ENCODE results near the gene TIMM17A. TPM values are rescaled to one million over a fixed set of nuclear protein-coding genes. Genes with fewer than 3 reads are reported as not detected.

Gene TIMM17A
- total and polyA plus RNA-seq, 2 of the 4 experiments (the other 2 are of a cell fraction) = 80.4 to 87.3 TPM

- H3K9me3 ChIP-seq (ENCODE audit: control insufficient read depth, insufficient read depth, low read length) = no peaks in the 10 kb centered on the region
- in situ Hi-C loops (cut with MboI; ENCODE audit: low sequenced_read_pairs) = no loop called here
- no peak overlapping the region for H3K56ac ChIP-seq (ENCODE audit: extremely low read depth, insufficient read depth, low read length)
- H3K4me3 ChIP-seq (ENCODE audit: insufficient read depth, low read depth, low read length) = no peak overlapping the region
- H3K9me1 ChIP-seq (ENCODE audit: insufficient read depth, low read length) = no peaks in the 10 kb centered on the region; the same call in 1 of the 2 replicates
- H3K14ac ChIP-seq (replicated peaks; ENCODE audit: low read depth, low read length) = no peak overlapping the region
- H3K4me2 ChIP-seq (ENCODE audit: low read depth, low read length) = no peak overlapping the region
- no peak overlapping the region for H2BK15ac ChIP-seq (ENCODE audit: low read depth, low read length)
- dilution Hi-C loops (cut with HindIII; ENCODE audit: low sequenced_read_pairs, unreplicated experiment) = no loop called here
- no peak overlapping the region for H2BK5ac ChIP-seq (ENCODE audit: low read depth, low read length, poor library complexity, severe bottlenecking)
- BruUV-seq (replicated peaks) = no TSS peak
- H4K91ac ChIP-seq (ENCODE audit: insufficient read depth, low read depth, low read length) = no peak overlapping the region
- peaks cover 41% of the 10 kb centered on the region for H3K36me3 ChIP-seq (ENCODE audit: control insufficient read depth, insufficient read depth, low read length)
- no peak overlapping the region for H2AK9ac ChIP-seq (replicated peaks; ENCODE audit: low read depth, low read length, poor library complexity)
- no peaks in the 10 kb centered on the region for H3K79me1 ChIP-seq (ENCODE audit: low read depth in 1 of 2, low read length in 2 of 2)
- H3K9ac ChIP-seq (ENCODE audit: low read depth, low read length) = no peak overlapping the region
- intact Hi-C loops (cut with micrococcal nuclease) = loop anchor here (5.0 kb wide), 1 partner anchor 131 kb away; no protein-coding TSS in a partner anchor
- H3K4me1 ChIP-seq (ENCODE audit: control insufficient read depth, insufficient read depth, low read length) = peaks cover 2% of the 10 kb centered on the region; the same call in 1 of the 2 replicates
- no peak overlapping the region for H2AK5ac ChIP-seq (ENCODE audit: low read depth, low read length)
- H3K4ac ChIP-seq (ENCODE audit: low read depth, low read length) = no peak overlapping the region
- no peak overlapping the region for H4K8ac ChIP-seq (ENCODE audit: low read depth in 2 of 2, low read length in 2 of 2)
- TF ChIP-seq SMC3 (IDR thresholded peaks at IDR 0.05; ENCODE audit: low read depth, low read length) (no peak; the same call in 1 of the 2 replicates), CTCF (conservative IDR thresholded peaks at IDR 0.05; ENCODE audit: low read depth, low read length) (peak; percentile 52), RAD21 (IDR thresholded peaks at IDR 0.05; ENCODE audit: low read length) (peak; percentile 31)
- H2AFZ ChIP-seq (replicated peaks; ENCODE audit: low read length, poor library complexity) = no peak overlapping the region
- DNase-seq (no peak), ATAC-seq (ENCODE audit: low read depth) (peak; percentile 46)
- no peak overlapping the region for H3K27ac ChIP-seq (ENCODE audit: insufficient read depth, low read length)
- WGBS, 2 experiments (ENCODE audit: extremely low coverage in 2 of 2, insufficient read length in 1 of 2) = no CpG with 5 or more reads among the region's 2 CpGs
- no peak overlapping the region for H2BK20ac ChIP-seq (ENCODE audit: low read depth, low read length)
- no peaks in the 10 kb centered on the region for H3K27me3 ChIP-seq (ENCODE audit: control insufficient read depth, insufficient read depth, low read length)
- H4K20me1 ChIP-seq (ENCODE audit: insufficient read depth, low read length) = no peaks in the 10 kb centered on the region
- POLR2A ChIA-PET (ENCODE audit: unreplicated experiment) = no interaction called here
- H3K23ac ChIP-seq (ENCODE audit: low read depth, low read length) = no peak overlapping the region
- CTCF ChIA-PET = interaction anchor here (0.8 kb wide), 1 partner anchor 10 kb away, joined by 6 read pairs; no protein-coding TSS in a partner anchor
- H3K18ac ChIP-seq (ENCODE audit: low read depth, low read length) = no peak overlapping the region
- H4K5ac ChIP-seq (ENCODE audit: low read depth, low read length) = no peak overlapping the region
- no peak overlapping the region for H2BK120ac ChIP-seq (ENCODE audit: low read depth, low read length)
Measured at GRCh38 chr1:202005958-202006357, 50.7 kb downstream of the TIMM17A start.

Measured in IMR-90 (cell line).